ENCODE results near the gene DIAPH2. TPM values are rescaled to one million over a fixed set of nuclear protein-coding genes. Genes with fewer than 3 reads are reported as not detected.

The DIAPH2 gene
- total and polyA plus RNA-seq, 2 experiments from 2014 or later: 16.2 to 56.6 TPM

DNA sequence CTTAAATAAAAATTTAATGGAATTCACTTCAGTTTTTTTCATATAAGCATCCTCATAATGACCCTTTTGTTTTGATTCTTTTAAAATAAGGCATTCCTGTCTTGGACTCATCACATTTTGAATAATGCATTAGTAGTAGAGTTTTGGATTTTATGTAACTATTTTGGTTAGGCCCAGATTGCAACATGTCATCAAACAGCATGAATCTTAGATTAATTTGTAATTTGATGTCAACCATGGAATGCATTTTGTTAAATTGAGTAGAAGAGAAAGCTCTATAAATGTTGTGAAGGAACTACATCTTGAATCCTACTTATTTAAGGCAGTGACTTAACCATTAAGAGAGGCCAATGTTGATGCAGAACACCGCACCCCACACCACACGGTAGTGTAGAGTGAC lies 3.1 kb downstream of the DIAPH2 start (continued):
- TF ChIP-seq, protein P1, sequence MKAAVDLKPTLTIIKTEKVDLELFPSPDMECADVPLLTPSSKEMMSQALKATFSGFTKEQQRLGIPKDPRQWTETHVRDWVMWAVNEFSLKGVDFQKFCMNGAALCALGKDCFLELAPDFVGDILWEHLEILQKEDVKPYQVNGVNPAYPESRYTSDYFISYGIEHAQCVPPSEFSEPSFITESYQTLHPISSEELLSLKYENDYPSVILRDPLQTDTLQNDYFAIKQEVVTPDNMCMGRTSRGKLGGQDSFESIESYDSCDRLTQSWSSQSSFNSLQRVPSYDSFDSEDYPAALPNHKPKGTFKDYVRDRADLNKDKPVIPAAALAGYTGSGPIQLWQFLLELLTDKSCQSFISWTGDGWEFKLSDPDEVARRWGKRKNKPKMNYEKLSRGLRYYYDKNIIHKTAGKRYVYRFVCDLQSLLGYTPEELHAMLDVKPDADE (IDR thresholded peaks at IDR 0.05): no peak
- TF ChIP-seq POLR2AphosphoS5 (IDR thresholded peaks at IDR 0.05; ENCODE audit: low read depth): no peak
- no peak for TF ChIP-seq NANOG (IDR thresholded peaks at IDR 0.05; ENCODE audit: borderline replicate concordance)
- TF ChIP-seq, protein P2, sequence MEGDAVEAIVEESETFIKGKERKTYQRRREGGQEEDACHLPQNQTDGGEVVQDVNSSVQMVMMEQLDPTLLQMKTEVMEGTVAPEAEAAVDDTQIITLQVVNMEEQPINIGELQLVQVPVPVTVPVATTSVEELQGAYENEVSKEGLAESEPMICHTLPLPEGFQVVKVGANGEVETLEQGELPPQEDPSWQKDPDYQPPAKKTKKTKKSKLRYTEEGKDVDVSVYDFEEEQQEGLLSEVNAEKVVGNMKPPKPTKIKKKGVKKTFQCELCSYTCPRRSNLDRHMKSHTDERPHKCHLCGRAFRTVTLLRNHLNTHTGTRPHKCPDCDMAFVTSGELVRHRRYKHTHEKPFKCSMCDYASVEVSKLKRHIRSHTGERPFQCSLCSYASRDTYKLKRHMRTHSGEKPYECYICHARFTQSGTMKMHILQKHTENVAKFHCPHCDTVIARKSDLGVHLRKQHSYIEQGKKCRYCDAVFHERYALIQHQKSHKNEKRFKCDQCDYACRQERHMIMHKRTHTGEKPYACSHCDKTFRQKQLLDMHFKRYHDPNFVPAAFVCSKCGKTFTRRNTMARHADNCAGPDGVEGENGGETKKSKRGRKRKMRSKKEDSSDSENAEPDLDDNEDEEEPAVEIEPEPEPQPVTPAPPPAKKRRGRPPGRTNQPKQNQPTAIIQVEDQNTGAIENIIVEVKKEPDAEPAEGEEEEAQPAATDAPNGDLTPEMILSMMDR (conservative IDR thresholded peaks at IDR 0.05; ENCODE audit: low read depth in 2 of 2): no peak
- TF ChIP-seq STAT1 (IDR thresholded peaks at IDR 0.05; ENCODE audit: unreplicated experiment): no peak
- no peak for TF ChIP-seq CREB1 (CRISPR knock-in tag; IDR thresholded peaks at IDR 0.05; ENCODE audit: low read depth)
- TF ChIP-seq ZNF331 (CRISPR knock-in tag; IDR thresholded peaks at IDR 0.05; ENCODE audit: low read depth): no peak
- no peak for TF ChIP-seq EZH2 (IDR thresholded peaks at IDR 0.05; ENCODE audit: low read depth, unreplicated experiment)
- TF ChIP-seq, protein P3, sequence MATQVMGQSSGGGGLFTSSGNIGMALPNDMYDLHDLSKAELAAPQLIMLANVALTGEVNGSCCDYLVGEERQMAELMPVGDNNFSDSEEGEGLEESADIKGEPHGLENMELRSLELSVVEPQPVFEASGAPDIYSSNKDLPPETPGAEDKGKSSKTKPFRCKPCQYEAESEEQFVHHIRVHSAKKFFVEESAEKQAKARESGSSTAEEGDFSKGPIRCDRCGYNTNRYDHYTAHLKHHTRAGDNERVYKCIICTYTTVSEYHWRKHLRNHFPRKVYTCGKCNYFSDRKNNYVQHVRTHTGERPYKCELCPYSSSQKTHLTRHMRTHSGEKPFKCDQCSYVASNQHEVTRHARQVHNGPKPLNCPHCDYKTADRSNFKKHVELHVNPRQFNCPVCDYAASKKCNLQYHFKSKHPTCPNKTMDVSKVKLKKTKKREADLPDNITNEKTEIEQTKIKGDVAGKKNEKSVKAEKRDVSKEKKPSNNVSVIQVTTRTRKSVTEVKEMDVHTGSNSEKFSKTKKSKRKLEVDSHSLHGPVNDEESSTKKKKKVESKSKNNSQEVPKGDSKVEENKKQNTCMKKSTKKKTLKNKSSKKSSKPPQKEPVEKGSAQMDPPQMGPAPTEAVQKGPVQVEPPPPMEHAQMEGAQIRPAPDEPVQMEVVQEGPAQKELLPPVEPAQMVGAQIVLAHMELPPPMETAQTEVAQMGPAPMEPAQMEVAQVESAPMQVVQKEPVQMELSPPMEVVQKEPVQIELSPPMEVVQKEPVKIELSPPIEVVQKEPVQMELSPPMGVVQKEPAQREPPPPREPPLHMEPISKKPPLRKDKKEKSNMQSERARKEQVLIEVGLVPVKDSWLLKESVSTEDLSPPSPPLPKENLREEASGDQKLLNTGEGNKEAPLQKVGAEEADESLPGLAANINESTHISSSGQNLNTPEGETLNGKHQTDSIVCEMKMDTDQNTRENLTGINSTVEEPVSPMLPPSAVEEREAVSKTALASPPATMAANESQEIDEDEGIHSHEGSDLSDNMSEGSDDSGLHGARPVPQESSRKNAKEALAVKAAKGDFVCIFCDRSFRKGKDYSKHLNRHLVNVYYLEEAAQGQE (IDR thresholded peaks at IDR 0.05; ENCODE audit: unreplicated experiment): no peak
- no peak for TF ChIP-seq EZH2phosphoT487 (IDR thresholded peaks at IDR 0.05; ENCODE audit: unreplicated experiment)

DNA sequence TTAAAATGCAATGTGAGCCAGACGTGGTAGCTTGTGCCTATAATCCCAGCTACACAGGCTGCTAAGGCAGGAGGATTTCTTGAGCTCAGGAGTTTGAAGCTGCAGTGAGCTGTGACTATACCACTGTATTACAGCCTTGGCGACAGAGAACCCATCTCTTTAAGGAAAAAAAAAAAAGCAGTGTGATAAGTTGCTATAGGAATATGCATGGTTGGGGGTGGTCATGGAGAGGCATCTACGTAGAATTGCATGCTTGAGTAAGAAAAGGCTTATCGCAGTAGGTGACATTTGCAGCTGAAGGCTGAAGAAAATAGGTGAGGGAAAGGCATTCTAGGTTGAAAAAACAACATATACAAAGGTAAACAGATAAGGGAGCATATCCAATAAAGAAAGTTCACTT lies 4.1 kb downstream of the DIAPH2 start:
- DNase-seq (ENCODE audit: low spot score) (peak; percentile 20), ATAC-seq (no peak)
- Histone ChIP-seq H3F3A (replicated peaks; ENCODE audit: low read depth) (no peaks in the 10 kb centered on the region), H3K4me2 (peak overlapping the region; percentile 41; the same call in 1 of the 2 replicates), H3K9me2 (ENCODE audit: insufficient read depth) (no peaks in the 10 kb centered on the region), H3K27me3 (ENCODE audit: insufficient read depth) (no peaks in the 10 kb centered on the region), H3K79me2 (replicated peaks; ENCODE audit: insufficient read depth) (peaks cover 12% of the 10 kb centered on the region), H3K36me3 (ENCODE audit: insufficient read depth) (no peaks in the 10 kb centered on the region), H3K27ac (ENCODE audit: low read depth) (no peak overlapping the region), H3K4me1 (ENCODE audit: insufficient read depth) (peaks cover 43% of the 10 kb centered on the region), H4K20me1 (replicated peaks; ENCODE audit: insufficient read depth) (no peaks in the 10 kb centered on the region), H2AFZ (no peak overlapping the region), H3K4me3 (0 out of 2 replicates have a peak overlapping the region, but pooled peaks have one; percentile 15)
- H3K27me3 Mint-ChIP-seq (ENCODE audit: insufficient read depth, low read depth, poor library complexity): no peaks in the 10 kb centered on the region
- H3K4me1 Mint-ChIP-seq: peaks cover 34% of the 10 kb centered on the region
- peak overlapping the region; percentile 33 for H3K4me3 Mint-ChIP-seq
- no peaks in the 10 kb centered on the region for H3K36me3 Mint-ChIP-seq (ENCODE audit: low read depth)
- H3K27ac Mint-ChIP-seq: no peak overlapping the region
- no peaks in the 10 kb centered on the region for H3K9me3 Mint-ChIP-seq
- no peak for TF ChIP-seq POLR2AphosphoS5 (IDR thresholded peaks at IDR 0.05; ENCODE audit: low read depth)
- TF ChIP-seq, protein P2 (conservative IDR thresholded peaks at IDR 0.05; ENCODE audit: low read depth in 2 of 2): no peak
- TF ChIP-seq JUNB (IDR thresholded peaks at IDR 0.05; ENCODE audit: unreplicated experiment): no peak

Data from GM23338 (cell line).